GM19467 (cell line): ENCODE measurements around the gene OR4X2.
"Not testable (repeated sequence)": the region's sequence is repeated elsewhere in the genome, so short reads cannot be mapped to it uniquely, and the experiment has no call there.

Experiments used
- ATAC-seq: cut with Tn5 transposase; IDR thresholded peaks from one replicate; pipeline ENCODE4 v1.9.1; 2021; ENCODE audit warnings: mild to moderate bottlenecking, moderate library complexity; ENCODE audit not compliant: unreplicated experiment

The OR4X2 gene, protein sequence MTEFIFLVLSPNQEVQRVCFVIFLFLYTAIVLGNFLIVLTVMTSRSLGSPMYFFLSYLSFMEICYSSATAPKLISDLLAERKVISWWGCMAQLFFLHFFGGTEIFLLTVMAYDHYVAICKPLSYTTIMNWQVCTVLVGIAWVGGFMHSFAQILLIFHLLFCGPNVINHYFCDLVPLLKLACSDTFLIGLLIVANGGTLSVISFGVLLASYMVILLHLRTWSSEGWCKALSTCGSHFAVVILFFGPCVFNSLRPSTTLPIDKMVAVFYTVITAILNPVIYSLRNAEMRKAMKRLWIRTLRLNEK

DNA sequence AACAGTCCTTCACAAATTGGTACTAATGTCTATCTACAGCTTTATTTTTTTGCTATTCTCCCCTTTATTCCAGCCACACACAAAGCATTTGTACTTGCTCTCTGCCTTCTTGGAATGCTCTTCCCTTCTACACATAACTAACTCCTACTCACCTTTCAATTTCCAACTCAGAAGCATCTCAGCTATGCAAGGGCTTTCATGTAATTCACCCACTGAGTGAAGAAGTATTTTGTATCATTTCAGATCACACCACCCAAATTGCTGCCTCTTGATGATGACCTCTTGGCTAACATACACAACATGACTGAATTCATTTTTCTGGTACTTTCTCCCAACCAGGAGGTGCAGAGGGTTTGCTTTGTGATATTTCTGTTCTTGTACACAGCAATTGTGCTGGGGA is at the start of gene OR4X2:
TSS of gene OR4X2 (plus strand) at position 301 of the 400 bp plus-strand sequence. CDS start at position 301, 0 bp downstream.
- no peak for ATAC-seq

DNA sequence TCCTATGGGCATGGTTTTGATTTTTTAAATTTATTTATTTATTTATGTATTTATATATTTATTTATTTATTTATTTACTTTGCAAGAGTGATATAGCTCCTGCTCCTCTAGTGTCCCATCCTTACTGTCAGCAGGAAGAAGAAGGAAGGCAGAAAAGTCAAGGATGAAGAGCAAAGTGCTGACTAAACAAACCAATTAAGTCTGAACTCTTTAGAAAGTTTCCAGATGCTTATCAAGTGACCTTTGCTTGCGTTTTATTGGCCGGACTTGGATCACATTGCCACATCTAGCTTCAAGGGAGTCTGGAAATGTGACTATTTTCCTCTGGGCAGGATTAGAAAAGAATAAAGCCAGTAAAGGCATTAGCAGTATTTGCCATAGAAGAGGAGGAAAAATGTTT is 37.0 kb upstream of the OR4X2 start:
- no peak for ATAC-seq

DNA sequence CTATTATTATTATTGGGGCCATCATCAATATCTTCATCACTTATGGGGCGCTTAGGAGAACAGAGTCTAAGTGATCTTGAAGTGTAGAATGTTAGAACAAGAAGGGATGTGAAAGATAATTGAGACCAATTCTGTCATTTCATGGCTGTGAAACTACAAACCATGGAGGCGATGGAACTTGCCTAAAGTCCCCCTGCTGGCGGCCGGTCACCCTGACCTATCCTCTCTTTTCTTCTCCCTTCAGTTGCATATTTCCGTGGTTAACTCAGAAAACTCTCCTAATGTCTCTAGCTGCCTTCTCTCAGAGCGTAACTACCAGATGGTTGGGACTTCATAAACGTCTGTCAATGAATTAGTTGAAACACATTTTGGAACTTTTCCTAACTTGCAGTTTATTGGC is 34.9 kb upstream of the OR4X2 start:
- no peak for ATAC-seq

DNA sequence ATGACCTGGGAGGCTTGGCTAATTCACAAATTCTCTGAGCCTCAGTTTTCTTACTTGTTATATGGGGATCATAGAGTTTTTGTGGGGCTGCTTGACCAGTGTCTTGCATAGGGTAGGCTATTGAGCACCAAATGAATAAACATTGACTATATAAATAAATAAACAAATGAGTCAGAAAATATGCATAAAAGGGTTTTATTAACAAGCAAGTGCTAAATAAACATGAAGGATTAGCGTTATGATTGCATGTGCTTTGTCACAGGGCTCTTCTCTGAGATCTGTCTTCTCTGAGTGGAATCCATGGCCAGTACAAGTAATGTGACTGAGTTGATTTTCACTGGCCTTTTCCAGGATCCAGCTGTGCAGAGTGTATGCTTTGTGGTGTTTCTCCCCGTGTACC is 28.4 kb upstream of the OR4X2 start, which contains the start of gene OR4B1:
TSS of gene OR4B1 (plus strand) at position 301 of the 400 bp plus-strand sequence. CDS start at position 301, 0 bp downstream.
- no peak for ATAC-seq

DNA sequence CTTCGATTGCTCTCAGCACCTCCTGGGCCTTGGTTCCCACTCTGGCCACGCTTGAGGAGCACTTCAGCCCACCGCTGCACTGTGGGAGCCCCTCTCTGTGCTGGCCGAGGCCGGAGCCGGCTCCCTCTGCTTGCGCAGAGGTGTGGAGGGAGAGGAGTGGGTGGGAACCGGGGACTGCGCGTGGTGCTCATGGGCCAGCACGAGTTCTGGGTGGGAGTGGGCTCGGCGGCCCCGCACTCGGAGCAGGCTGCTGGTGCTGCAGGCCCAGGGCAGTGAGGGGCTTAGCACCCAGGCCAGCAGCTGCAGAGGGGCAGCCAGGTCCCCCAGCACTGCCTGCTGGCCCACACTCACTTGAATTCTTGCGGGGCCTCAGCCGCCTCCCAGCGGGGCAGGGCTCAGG is 16.1 kb upstream of the OR4X2 start:
- no peak for ATAC-seq

DNA sequence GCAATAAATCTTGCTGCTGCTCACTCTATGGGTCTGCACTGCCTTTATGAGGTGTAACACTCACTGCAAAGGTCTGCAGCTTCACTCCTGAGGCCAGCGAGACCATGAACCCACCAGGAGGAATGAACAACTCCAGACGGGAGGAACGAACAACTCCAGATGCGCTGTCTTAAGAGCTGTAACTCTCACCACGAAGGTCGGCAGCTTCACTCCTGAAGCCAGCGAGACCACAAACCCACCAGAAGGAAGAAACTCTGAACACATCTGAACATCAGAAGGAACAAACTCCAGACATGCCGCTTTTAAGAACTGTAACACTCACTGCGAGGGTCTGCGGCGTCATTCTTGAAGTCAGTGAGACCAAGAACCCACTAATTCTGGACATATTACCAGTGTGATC is 14.8 kb upstream of the OR4X2 start:
- ATAC-seq = not testable (repeated sequence)

DNA sequence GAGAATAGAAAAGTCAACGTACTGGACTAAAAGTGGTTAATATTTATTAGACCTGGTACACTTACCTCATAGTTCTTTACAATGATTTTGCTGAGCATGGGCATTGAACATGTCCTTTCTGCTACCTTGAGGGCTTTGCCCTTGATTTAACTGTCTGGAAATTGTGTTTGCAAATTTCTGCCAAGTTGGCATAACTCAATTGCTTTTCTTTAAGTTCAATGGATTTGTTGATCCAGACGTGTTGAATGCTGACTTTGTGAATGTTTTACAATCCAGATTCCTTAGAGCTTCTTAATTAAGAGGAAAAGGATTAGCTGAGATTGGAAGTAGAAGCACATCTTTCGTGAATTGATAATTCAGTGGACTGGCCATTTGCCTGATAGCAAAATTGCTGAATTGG is 7.2 kb upstream of the OR4X2 start:
- ATAC-seq = no peak

DNA sequence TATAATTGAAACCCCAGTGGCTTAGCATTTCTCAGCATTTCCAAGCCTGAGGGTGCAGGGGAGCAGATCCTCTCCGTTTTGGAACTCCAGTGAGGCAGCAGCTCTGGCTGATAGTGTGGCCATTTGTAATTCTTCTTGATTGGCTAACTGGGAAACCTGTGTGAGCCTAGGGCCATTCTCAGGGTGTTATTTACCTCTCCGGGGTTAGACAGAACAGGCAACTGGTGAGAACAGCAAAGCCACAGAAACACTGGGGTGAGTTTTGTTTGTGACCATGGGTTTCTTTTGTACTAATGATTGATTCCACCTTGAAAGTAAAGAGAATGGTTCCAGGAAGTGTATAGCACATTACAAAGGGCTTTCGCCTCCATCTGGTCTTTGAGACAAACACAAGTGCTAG is 2.4 kb upstream of the OR4X2 start:
- no peak for ATAC-seq

DNA sequence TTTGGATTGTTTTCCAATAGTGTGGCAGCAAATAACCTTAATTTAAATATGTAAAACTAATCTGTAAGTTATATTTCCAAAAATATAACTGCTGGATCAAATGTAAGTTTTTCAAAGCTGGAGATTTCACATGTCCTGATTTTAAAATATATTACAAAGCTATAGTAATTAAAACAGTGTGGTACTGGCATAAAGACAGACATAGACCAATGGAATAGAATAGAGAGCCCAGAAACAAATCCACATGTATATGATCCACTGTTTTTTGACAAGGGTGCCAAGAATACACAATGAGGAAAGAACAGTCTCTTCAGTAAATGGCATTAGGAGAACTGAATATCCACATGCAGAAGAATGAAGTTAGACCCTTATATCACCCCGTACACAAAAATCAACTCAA is 4.0 kb downstream of the OR4X2 start:
- no peak for ATAC-seq

DNA sequence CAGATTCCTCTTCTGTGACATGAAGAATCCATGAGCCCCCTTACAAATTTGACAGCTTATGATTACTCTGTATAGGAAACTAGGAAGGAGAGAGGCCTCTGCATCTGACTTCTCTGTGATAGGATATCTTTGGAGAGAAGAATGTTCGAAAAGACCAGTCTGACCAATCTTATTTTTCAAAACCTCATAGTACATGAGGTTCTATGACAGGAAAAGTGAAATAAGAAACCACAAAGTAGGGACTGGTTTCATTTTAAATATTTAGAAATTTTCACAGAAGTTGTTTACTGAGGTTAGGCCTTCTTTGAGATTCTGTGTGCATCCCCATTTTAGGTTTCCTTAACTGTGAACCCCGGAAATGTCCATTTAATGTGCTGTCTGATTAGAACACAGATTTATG is 16.7 kb downstream of the OR4X2 start:
- ATAC-seq = no peak

DNA sequence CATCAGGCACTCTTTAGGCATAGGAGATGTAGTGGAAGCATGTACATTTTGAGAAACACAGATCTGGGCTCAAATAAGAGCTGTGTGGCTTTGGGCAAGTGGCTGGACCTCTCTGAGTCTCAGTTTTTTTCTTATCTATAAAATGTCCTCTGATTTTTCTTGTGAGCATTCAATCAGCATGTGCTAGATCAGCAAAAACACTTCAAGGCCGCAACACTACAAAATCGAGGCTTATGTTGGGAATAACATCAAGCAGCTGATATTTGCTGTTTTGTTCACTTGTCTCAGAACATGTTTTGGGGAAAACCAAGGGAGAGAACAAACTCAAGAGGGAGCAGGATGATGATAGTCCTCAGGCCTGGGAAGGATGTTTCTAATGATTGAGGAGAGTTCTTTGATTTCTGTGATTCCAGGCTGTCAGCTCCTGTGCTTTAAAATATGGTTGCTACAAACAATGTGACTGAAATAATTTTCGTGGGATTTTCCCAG is 18.6 kb downstream of the OR4X2 start, which contains the start of gene OR4X1:
TSS of gene OR4X1 (plus strand) at position 439 of the 489 bp plus-strand sequence. CDS start at position 439, 0 bp downstream.
- no peak for ATAC-seq

DNA sequence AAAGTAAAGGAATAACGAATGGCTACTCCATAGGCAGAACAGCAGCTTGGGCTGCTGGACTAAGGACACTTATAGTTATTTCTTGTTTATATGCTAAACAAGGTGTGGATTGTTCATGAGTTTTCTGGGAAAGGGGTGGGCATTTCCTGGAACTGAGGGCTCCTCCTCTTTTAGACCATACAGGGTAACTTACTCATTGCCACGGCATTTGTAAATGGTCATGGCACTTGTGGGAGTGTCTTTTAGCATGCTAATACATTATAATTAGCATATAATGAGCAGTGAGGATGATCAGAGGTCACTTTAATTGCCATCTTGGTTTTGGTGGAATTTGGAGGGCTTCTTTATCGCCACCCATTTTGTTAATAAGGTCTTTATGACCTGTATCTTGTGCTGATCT is 25.7 kb downstream of the OR4X2 start:
- ATAC-seq = no peak

DNA sequence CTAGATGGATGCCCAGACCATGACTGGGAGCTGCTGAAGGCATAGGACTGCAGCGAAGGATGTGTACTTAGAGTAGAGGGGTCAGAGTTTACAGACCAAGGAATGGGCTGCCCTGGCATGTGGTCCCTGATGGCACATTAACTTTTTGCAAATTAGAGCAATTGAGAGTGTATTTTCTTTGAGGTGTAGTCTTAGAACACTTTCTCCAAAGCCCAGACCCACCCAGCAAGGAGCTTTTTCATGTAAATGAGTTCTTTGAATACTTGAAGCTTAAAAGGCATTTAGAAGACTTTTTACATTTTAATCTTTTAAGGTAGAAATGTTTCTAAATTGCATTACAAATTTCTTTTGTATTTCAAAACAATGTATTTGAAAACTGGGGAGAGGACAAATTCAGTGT is 27.7 kb downstream of the OR4X2 start:
- no peak for ATAC-seq
